Right hindlimb (tissue), 1 donor: Measurements from ENCODE around the gene CBX2.

Experiments
- DNase-seq: peaks from one replicate; pipeline ENCODE4 v3.0.0-alpha.2; 2018

The CBX2 gene

DNA sequence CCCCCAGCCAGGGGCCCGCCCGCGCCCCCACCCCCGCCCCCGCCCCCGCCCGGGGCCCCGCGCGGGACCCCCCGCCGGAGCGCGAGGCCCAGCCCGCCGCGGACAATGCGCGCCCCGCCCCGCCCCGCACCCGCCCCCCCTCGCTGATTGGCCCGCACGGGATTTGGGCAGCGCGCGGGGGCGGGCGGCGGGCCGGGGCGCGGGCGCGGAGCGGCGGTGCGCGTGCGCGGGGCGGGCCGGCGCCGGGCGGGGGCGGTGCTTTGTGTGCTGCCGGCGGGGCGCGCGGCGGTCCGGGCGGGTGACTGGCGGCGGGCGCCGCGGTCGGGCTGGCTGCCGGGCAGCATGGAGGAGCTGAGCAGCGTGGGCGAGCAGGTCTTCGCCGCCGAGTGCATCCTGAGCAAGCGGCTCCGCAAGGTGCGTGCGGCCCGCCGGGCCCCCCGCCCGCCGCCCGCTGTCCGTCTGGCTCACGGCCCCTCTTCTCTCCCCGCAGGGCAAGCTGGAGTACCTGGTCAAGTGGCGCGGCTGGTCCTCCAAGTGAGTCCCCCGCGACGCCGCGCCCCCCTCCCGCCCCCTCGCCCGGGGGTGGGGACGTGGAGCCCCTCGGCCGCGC lies at the start of gene CBX2:
CBX2 (plus strand) TSS at position 255 of the 610 bp plus-strand sequence; CDS start at position 343, 88 bp downstream.
- peak; percentile 86 for DNase-seq

DNA sequence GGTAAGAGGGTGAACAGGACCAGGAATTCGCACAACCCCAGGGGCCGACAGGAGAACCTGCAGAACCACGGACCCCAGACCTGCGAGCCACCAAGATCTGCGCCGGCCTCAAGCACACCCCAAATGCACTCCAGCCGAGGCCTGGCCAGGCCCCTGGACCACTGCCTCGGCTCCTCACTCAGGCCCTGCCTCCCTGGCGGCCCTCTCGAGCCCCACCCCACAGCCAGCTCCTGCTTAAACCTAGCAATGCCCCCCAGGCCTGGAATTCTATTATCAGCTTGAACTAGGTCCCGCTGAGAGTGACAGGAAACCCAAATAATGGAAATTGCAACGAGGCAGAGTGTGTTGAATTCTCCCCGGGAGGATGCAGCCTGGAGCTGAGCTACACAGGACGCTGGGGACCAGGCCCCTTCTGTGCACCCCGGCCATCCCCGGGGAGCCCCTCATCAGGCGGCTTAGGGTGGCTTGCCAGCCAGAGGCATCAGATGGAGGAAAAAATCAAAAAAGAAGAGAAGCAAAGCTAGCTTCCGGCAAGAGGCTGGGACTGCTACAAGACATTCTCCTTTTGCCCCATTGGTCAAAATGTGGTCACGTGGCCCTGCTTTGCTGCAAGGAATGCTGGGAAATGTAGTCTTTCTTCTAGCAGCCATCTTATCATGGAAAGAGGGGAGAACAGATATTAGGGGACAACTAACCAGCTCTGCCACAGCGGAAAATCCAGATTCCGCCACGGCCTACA lies 49.6 kb upstream of the CBX2 start:
- peak; percentile 93 for DNase-seq

DNA sequence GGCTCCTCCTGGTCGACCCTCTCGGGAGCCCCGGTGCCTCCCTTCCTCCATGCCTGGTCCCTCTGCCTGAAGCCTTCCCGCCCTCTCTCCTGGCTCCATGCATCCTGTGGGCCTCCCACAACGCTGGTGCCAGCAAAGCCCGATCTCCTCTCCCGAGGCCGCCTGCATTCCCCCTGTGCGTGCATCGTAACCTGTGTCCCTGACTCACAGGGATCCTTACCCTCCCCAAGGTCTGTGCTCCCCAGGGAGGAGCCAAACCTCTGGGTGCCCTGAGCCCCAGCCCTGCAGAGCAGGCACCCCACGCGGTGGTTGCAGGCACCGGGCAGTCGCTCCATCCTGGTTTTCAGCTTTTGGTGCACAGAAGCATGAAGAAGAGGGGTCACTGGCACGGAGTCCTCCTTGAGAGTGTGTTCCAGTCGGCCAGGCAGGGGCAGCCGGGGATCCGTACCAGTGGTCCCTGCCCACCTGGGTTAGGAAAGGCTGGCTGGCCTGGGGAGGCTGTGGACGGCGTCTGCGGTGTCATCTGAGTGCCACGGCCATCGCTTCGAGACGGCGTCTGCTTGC lies 49.0 kb upstream of the CBX2 start:
- DNase-seq: no peak

DNA sequence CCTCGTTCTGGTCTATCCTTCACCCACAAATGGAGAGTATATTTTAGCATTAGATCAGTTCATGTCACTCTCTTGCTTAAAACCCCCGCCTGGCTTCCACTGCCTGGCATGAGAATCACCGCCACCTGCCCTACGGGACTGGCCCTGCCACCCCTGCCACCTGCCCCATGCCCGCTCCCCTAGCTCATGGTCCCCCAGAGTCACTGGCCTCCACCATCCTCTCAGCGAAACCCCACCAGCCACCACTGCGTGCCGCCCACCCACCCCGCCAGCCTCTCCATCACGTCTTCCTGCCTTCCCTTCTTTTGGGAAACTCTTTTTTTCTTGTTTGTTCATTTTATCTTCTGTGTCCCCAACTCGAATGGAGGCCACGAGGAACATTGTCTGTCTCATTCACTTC lies 48.2 kb upstream of the CBX2 start:
- DNase-seq: no peak

DNA sequence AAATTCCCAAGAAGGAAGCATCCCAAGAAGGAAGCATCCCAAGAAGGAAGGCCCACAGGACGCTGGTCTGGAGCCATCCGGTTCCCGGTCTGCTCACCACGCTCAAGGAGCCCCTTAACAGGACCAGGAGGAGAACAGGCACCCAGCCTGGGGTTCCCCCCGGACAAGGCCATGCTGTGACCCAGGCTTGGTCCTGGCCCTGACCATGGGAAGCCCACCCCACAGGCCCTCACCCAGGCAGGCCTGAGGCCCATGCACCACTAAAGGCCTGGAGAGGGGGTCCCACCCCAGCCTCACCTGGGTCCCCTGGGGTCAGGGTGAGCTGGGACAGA lies 47.5 kb upstream of the CBX2 start:
- DNase-seq: no peak

DNA sequence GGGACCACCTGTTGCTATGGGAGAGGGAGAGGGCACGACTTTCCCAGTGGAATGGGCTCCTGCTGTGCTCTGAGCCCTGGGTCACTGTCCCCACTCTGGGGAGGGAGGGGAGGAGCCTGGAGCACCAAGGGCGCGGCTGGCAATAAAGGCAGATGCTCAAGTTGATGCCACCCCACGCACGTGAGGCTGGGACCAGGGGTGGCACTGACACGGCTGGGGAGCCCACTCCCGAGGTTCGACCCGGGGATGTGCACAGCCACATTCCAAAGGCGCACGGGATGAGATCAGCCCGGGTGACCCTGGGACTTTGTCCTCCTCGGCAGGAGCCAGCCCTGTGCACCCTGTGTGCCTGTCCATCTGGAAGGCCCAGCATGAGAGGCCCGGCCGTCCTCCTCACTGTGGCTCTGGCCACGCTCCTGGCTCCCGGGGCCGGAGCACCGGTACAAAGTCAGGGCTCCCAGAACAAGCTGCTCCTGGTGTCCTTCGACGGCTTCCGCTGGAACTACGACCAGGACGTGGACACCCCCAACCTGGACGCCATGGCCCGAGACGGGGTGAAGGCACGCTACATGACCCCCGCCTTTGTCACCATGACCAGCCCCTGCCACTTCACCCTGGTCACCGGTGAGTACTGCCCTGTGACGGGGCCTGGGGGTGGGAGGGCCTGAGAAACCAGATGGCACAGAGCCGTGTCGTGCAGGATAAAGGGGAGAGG lies 47.0 kb upstream of the CBX2 start, which contains the start of gene ENPP7:
ENPP7 (plus strand) TSS at position 175 of the 715 bp plus-strand sequence; CDS start at position 372, 197 bp downstream.
- no peak for DNase-seq

DNA sequence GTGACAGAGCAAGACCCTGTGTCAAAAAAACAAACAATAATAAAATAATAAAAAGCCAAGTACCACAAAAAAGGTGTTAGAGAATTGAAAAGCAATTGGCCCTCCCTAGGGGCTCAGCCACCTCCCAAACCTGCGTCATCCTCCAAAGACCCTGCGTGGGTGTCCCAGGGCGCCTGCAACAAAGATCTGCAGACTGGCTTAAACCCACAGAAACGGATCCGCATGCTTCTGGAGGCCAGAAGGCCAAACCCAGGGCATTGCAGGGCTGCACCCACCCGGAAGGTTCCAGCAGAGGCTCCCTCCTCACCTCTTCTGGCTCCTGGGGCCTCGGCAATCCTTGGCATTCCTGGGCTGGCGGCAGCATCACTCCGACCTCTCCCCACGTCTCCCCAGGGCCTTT lies 45.7 kb upstream of the CBX2 start:
- DNase-seq: no peak

DNA sequence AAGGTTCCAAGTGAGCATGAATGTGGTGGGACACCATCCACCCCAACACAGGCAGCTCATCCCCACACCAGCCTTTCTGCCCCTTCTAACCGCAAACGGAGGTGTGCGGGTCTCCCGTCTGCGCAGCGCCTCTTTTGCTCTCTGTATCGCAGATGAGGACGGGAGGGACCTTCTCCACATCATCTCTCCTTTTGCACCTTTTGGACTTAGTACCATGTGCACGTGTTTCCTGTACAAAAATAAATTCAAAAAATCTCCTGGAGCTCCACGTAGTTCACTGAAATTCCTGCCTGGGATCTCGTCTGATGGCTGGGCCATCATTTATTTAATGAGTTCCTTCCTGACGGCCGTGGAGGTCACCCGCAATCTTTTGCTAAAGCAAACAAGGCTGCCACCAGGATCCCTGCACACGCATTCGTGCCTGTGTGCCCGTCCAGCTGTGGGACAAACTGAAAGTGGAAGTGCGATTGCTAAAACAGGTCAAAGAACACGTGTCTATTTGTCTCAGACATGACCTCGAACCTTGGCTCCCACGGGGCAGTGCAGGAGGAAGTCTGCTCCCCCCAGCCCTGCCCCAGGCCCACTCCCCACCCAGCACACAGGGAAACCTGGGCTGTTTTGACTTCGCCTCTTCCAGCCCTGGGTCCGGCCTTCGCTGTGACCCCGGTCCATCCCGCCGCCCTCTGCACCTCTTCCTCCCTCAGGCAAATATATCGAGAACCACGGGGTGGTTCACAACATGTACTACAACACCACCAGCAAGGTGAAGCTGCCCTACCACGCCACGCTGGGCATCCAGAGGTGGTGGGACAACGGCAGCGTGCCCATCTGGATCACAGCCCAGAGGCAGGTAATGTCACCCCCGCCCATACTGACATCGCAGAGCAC lies 44.9 kb upstream of the CBX2 start:
- no peak for DNase-seq

DNA sequence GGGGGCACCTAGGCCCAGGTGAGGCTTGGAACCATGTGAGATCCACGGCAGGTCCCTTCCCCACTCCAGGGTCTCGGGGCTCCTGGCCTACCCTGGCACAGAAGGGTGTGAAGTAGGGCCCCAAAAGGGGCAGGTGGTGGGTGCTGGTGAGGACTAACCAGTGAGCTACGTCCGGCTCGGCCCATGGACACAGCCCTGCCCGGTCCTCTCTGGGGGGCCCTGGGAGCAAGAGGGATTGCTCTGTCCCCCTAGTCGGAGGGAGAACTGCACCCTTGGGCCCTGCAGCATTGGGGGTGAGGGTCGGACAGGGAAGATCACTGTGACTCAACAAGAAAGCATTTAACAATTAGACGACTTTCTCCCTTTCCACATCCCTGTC lies 44.3 kb upstream of the CBX2 start:
- DNase-seq: no peak

DNA sequence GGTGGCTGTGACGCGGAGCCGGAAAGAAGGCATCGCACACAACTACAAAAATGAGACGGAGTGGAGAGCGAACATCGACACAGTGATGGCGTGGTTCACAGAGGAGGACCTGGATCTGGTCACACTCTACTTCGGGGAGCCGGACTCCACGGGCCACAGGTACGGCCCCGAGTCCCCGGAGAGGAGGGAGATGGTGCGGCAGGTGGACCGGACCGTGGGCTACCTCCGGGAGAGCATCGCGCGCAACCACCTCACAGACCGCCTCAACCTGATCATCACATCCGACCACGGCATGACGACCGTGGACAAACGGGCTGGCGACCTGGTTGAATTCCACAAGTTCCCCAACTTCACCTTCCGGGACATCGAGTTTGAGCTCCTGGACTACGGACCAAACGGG lies 42.9 kb upstream of the CBX2 start:
- no peak for DNase-seq

DNA sequence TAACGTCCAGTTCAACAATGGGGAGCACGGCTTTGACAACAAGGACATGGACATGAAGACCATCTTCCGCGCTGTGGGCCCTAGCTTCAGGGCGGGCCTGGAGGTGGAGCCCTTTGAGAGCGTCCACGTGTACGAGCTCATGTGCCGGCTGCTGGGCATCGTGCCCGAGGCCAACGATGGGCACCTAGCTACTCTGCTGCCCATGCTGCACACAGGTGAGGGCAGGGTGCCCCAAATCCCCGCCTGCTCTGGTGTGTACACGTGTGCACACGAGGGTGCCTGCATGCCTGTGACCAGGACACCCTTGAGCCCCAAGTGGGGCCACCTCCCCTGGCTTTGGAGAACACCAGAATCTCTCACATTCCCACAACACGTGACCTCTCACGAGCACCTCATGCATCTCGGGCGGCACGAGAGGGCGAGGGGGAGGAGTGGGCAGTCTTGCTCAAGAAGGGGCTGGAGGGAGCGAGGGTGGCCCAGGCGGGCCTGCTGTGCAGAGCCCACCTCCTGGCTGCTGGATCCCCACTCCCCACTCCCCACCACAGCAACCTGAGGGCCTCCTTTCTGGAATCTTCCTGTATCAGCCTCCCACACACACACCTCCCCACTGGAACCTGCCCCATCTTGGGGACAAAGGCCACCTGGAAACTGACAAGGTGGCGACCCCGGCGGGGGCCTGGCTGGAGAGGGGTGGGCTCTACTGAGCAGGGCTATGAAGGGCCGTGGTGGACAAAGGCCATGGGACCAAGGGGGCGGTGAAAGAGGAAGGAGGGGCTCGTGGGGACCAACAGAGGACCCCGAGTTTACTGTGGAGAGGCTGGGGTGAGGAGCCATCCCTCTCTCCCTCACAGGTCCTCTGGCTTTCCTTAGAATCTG lies 40.7 kb upstream of the CBX2 start:
- DNase-seq: no peak

DNA sequence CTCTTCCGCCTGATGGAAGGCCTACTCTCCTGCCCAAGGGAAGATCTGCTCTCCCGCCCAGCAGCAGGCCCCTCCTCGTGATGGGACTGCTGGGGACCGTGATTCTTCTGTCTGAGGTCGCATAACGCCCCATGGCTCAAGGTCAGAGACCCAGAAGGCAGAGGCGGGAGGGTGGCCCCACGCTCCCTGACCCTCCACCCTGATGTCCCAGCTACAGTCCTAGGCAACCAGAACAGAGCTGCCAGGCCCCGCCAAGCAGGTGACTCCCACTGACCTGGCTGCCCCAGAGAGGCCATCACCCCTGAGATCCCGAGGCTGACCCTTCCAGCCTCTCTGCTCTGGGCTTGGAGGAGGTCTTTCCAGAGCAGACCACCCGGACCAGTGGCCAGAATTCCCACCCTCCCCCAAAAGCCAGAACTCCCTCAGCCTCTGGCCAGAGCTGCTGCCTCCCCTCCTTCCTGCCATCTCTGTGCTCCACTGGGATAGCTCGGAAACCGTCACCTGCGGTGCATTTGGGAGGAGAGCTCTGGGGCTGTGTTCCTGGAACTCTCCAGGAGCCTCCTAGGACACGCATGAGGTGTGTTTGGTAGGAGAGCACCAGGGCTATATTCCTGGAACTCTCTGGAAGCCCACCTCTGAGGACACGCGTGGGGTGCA lies 39.9 kb upstream of the CBX2 start:
- DNase-seq: no peak

DNA sequence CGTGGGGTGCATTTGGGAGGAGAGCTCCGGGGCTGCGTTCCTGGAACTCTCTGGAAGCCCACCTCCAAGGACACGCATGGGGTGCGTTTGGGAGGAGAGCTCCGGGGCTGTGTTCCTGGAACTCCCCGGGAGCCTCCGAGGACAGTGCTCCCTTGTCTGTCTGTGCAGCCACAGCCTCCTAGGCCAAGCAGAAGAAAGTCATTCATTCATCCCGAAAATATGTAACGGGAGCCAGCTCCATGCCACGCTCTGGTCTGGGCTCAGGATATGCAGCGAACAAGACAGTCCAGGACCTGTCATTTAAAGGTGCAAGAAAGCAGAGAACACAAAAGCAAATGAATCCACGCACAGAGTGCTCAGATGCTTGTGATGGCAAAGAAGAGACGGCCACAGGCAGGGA lies 39.3 kb upstream of the CBX2 start:
- DNase-seq: no peak

DNA sequence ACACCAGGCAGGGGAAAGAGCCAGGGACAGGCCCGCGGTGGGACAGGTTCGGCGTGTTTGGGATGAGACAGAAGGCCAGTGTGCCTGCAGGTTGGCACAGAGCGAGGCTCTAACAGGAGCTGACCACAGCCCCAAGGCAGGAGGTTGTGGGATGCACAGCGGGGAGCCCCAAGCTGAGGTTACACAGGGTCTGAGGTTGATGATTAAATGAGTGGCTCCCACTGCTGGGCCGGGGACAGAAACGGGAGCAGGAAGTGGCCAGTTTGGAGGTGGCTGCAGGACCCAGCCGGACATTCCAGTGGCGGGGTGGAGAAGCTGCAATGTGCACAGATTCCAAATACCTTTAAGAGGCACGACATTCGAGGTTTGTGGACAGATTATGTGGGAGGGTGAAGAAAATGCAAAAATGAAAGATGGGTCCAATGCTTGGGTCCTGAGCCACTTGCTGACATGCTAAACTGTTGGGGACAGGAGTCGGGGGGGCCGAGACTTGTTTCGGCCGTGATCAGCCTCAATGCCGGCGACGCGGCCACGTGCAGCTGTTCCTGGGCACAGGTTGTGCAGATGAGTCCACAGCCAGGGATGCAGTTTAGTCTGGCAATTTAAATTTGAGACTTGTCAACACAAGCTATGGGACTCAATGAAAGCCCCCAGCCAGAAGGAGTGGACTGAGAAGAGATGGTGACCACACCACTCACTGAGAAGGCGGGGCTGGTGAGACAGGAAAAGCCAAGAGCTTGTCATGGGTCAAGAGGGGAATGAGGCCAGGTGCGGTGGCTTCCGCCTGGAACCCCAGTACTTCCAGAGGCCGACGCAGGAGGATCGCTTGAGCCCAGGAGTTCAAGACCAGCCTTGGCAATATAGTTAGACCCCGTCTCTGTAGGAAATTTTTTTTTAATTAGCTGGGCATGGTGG lies 38.5 kb upstream of the CBX2 start:
- no peak for DNase-seq

DNA sequence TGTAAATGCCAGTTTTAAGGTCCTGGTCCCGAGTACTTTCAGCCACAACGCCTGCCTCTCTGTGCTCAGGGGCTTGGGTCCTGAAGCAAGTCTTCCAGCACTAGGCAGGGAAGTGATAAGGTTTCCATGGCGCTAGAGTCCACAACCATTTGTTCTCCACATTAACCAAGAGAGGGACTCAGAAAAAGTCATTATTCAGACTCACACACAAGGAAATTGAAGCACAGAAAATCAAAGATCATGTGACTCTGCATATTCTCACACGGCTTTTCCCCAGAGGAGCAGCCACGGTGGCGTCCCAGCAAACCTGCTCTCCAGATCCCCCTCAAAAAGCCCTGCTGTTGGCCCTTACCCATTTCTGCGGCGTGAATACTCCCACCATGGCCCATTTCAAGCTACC lies 37.5 kb upstream of the CBX2 start:
- no peak for DNase-seq

DNA sequence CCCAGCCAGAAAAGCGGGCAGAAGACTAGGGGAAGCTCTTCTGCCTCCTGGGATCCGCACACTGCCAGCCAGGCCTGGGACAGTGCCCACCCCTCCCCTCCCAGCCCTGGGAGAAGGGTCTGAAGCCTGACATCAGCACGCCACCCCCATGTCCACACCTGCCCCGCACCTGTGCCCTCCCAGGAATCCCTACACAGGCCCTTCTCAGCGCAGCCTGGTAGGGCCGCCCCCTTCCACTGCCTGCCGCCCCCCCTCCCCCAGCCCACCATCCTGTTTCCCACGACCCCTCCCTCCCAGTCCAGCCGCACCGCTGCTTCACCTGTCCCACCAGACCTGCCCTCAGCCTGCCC lies 36.6 kb upstream of the CBX2 start:
- DNase-seq: no peak

DNA sequence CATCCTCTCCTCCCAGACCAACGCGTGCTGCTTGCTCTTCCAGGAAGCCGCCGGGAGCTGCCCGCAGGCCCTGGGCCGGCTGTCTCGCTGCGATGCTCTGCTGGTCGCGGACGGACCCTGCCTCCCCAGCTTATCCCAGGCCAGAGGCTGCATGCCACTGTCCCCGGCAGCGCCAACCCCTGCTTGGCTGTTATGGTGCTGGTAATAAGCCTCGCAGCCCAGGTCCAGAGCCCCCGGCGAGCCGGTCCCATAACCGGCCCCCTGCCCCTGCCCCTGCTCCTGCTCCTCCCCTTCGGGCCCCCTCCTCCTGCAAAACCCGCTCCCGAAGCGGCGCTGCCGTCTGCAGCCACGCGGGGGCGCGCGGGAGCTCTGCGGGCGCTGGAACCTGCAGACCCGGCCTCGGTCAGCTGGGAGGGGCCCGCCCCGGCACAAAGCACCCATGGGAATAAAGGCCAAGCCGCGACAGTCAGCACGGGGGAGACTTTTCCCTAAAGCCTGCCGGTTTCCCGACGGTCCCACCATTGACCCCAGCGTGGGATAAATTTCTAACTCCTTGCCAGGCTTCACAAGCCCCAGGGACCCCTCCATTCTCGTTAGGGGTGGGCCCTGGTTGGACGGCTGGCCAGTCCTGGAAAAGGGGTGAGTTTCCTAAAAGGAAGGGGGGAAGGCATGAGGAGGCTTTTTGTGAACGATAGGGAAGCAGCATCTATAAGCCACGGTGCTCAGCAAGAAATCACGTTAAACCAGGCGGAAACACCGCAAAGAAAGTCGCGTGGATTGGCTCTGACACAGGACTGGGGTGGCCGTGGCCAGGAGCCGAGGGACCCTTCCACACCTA lies 36.0 kb upstream of the CBX2 start:
- DNase-seq: peak; percentile 87

DNA sequence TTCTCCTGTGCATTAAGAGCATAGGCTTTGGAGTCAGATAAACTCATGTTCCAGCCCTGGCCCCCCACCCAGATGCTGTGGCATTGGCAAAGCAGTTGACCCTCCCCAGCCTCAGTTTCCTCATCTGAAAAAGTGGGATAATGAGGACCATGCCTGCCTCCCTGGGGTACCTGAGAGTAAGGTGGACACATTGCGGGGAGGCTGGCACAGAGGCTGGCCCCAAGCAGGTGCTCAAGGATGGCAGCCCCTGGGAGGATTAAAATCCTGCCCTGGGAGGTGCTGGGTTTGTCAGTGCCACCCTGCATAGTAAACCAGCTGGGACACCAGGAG lies 35.4 kb upstream of the CBX2 start:
- no peak for DNase-seq

DNA sequence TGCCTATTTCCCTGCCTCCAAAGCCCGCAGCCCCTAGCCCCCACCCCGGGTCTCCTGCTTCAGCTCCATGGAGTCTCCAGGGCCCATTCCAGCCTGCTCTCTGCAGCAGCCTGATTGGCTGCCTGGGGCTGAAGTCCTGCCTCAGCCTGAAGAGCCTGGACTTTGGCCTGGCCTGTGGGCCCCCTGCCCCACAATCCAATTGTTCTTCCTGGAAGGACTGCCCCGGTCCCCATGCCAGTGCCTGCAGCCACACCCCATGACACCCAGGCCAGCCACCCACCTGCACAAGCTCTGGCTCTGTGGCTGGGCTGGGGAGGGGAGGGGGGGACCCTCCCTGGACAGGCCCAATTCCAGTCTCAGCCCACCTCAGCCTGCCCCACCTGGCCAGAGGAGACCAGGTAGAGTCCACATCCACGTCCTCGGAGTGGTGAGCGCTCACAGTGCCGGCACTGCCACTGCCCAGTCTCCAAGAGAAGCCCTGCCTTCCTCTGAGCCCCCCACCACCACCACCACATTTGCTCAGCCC lies 34.9 kb upstream of the CBX2 start:
- no peak for DNase-seq
